HepG2 (cell line): ENCODE data around the gene NEDD4L. TPM values are rescaled to one million over a fixed set of nuclear protein-coding genes. Genes with fewer than 3 reads are reported as not detected.

ENCODE experiments used
- ATAC-seq: fragments of 200-7000 bp; cut with Tn5 transposase; 3 replicates; pipeline ENCODE4 v1.9.1; 2020; ENCODE audit warnings: mild to moderate bottlenecking, moderate library complexity
- BruUV-seq: library from RNA; stranded (reverse); fragments of 400-500 nt; replicated peaks from 2 replicates; lab custom pipeline; 2021; lab: Mats Ljungman, UMichigan
- CTCF ChIA-PET: fragments of 300-600 bp; formaldehyde crosslinking; extraction: SDS; loops from one replicate; lab custom pipeline; 2021; ENCODE audit warnings: low total read pairs, inconsistent platforms, low intra/inter-chr PET ratio; lab: Yijun Ruan, JAX
- POLR2A ChIA-PET: fragments of 350-600 bp; sonication (Branson Sonifier 250); formaldehyde crosslinking; loops from one replicate; lab custom pipeline; 2020; ENCODE audit warnings: antibody characterized with exemption, inconsistent platforms; lab: Yijun Ruan, JAX
- DNase-seq: peaks from one replicate; pipeline ENCODE4 v3.0.0-alpha.2; 2015; ENCODE audit warnings: low spot score
- FAIRE-seq: peaks from 3 replicates; lab custom pipeline; 2011; peaks lifted over from hg19 to GRCh38; lab: Jason Lieb, UNC
- H2AFZ ChIP-seq: one replicate; pipeline ENCODE4 v1.6.1; 2011; ENCODE audit warnings: low read length, inconsistent platforms
- H3K27ac ChIP-seq: fragments of 300-600 bp; 3 replicates; pipeline ENCODE4 v1.8.0; 2011; ENCODE audit warnings: mixed run types, mild to moderate bottlenecking, mixed read lengths, low read length, inconsistent platforms; ENCODE audit not compliant: insufficient read depth; ENCODE audit errors: extremely low read length
- H3K27me3 ChIP-seq, 2 experiments: fragments of 200-600 bp in 1 of 2; 2 replicates in 1 of 2; 3 replicates in 1 of 2; pipeline versions ENCODE4 v1.6.0 to v1.8.0; 2011; ENCODE audit warnings: low read length in 2 of 2, mild to moderate bottlenecking in 2 of 2, moderate library complexity in 2 of 2, inconsistent platforms in 1 of 2; ENCODE audit not compliant: insufficient read depth in 2 of 2, control insufficient read depth in 1 of 2
- H3K36me3 ChIP-seq, 2 experiments: fragments of 200-600 bp in 1 of 2; replicated peaks in 1 of 2; 2 replicates in 1 of 2; 3 replicates in 1 of 2; pipeline versions ENCODE4 v1.5.1 to v1.8.0; 2011; ENCODE audit warnings: low read length in 2 of 2, inconsistent platforms in 1 of 2; ENCODE audit not compliant: insufficient read depth in 2 of 2, control insufficient read depth in 1 of 2
- H3K4me1 ChIP-seq: 2 replicates; pipeline ENCODE4 v1.5.1; 2012; ENCODE audit warnings: low read length, inconsistent platforms; ENCODE audit not compliant: insufficient read depth
- H3K4me2 ChIP-seq: 2 replicates; pipeline ENCODE4 v1.6.0; 2011; ENCODE audit warnings: low read depth, low read length, inconsistent platforms
- H3K4me3 ChIP-seq, 3 experiments: fragments of 200-600 bp in 1 of 3; sonication (generic), shearing (Covaris generic) in 1 of 3; replicated peaks in 1 of 3; 2 replicates each; pipeline ENCODE4 v1.5.1; 2011 to 2016; ENCODE audit warnings: low read length in 3 of 3, inconsistent platforms in 2 of 3, low read depth in 2 of 3, mild to moderate bottlenecking in 2 of 3, control low read depth in 1 of 3, mixed read lengths in 1 of 3; ENCODE audit not compliant: insufficient read depth in 1 of 3
- H3K79me2 ChIP-seq: one replicate; pipeline ENCODE4 v1.6.1; 2011; ENCODE audit warnings: low read length, inconsistent platforms; ENCODE audit not compliant: insufficient read depth
- H3K9ac ChIP-seq: 2 replicates; pipeline ENCODE4 v1.6.0; 2011; ENCODE audit warnings: mild to moderate bottlenecking, low read depth, low read length, inconsistent platforms; ENCODE audit not compliant: insufficient read depth
- H3K9me3 ChIP-seq: 2 replicates; pipeline ENCODE4 v1.5.1; 2012; ENCODE audit warnings: mild to moderate bottlenecking, low read length
- H4K20me1 ChIP-seq: 2 replicates; pipeline ENCODE4 v1.6.0; 2011; ENCODE audit warnings: inconsistent platforms, mild to moderate bottlenecking, low read length, moderate library complexity; ENCODE audit not compliant: insufficient read depth
- FOSL2 ChIP-seq: sonication (generic); formaldehyde crosslinking; IDR thresholded peaks from 2 replicates; pipeline ENCODE4 v1.4.0; 2020; ENCODE audit warnings: missing genetic modification reagents
- HBP1 ChIP-seq: IDR thresholded peaks from 2 replicates; pipeline ENCODE4 v1.6.1; 2016; ENCODE audit warnings: low read depth, control low read depth
- KAT7 ChIP-seq: IDR thresholded peaks from 2 replicates; pipeline ENCODE4 v1.6.1; 2018; ENCODE audit warnings: borderline replicate concordance, missing compliant biosample characterization
- KAT8 ChIP-seq: IDR thresholded peaks from 2 replicates; pipeline ENCODE4 v1.6.1; 2016; ENCODE audit warnings: missing genetic modification reagents, missing compliant biosample characterization
- KDM6A ChIP-seq: IDR thresholded peaks from 2 replicates; pipeline ENCODE4 v1.6.1; 2016; ENCODE audit warnings: low read depth
- KLF9 ChIP-seq: IDR thresholded peaks from 2 replicates; pipeline ENCODE4 v1.6.1; 2016; ENCODE audit warnings: low read depth
- LBX2 ChIP-seq: sonication (generic); formaldehyde crosslinking; IDR thresholded peaks from 2 replicates; pipeline ENCODE4 v1.5.0; 2020; ENCODE audit warnings: missing genetic modification reagents, mild to moderate bottlenecking, borderline replicate concordance
- MAZ ChIP-seq, 2 experiments: sonication (generic) in 1 of 2; formaldehyde crosslinking in 1 of 2; IDR thresholded peaks; 2 replicates each; pipeline versions ENCODE4 v1.5.0 to v1.6.1; 2012 to 2020; ENCODE audit warnings: low read depth in 2 of 2, mild to moderate bottlenecking in 2 of 2, borderline replicate concordance in 1 of 2, improper control_type of control experiment in 1 of 2, low read length in 1 of 2, missing genetic modification reagents in 1 of 2, moderate library complexity in 1 of 2
- MZF1 ChIP-seq: sonication (generic); formaldehyde crosslinking; IDR thresholded peaks from 2 replicates; pipeline ENCODE4 v1.8.1; 2023; ENCODE audit warnings: mild to moderate bottlenecking, missing genetic modification reagents, borderline replicate concordance
- RBM22 ChIP-seq: fragments of 200-400 bp; formaldehyde crosslinking; optimal IDR thresholded peaks from 2 replicates; pipeline ENCODE3; 2017; ENCODE audit warnings: mild to moderate bottlenecking, low read length, moderate library complexity
- SRY ChIP-seq: sonication (generic); formaldehyde crosslinking; IDR thresholded peaks from 2 replicates; pipeline ENCODE4 v1.8.0; 2022; ENCODE audit warnings: mild to moderate bottlenecking, missing genetic modification reagents
- THAP11 ChIP-seq: IDR thresholded peaks from 2 replicates; pipeline ENCODE4 v1.6.1; 2016; ENCODE audit warnings: missing biosample characterization, missing genetic modification reagents
- ZBTB37 ChIP-seq: sonication (generic); formaldehyde crosslinking; IDR thresholded peaks from 2 replicates; pipeline ENCODE4 v1.4.0; 2020; ENCODE audit warnings: mild to moderate bottlenecking, missing genetic modification reagents
- ZBTB8A ChIP-seq: sonication (generic); formaldehyde crosslinking; IDR thresholded peaks from 2 replicates; pipeline ENCODE4 v1.4.0; 2020; ENCODE audit warnings: mild to moderate bottlenecking, low read depth, missing genetic modification reagents, borderline replicate concordance
- ZNF775 ChIP-seq: sonication (generic); formaldehyde crosslinking; IDR thresholded peaks from 2 replicates; pipeline ENCODE4 v1.4.0; 2020; ENCODE audit warnings: missing genetic modification reagents, mild to moderate bottlenecking, moderate library complexity, borderline replicate concordance
- WGBS: methylation state at CpG from one replicate; pipeline ENCODE4 v1.1.6; 2017; ENCODE audit warnings: low lambda C conversion rate; 5-methylcytosine and 5-hydroxymethylcytosine counted together
- in situ Hi-C: cut with HindIII; loops from 2 replicates; pipeline ENCODE4 v1.10.0; 2017; ENCODE audit warnings: low pct_unique_long_range_greater_than_20kb; ENCODE audit not compliant: extremely low pct_ligation_motif_present
- intact Hi-C: fragments of 100-400 bp; cut with micrococcal nuclease; formaldehyde crosslinking; loops from one replicate; pipeline ENCODE4 v1.10.0; 2022; ENCODE audit not compliant: unreplicated experiment
- polyA plus RNA-seq, 8 experiments: library from polyadenylated mRNA; depleted of rRNA in 3 of 8; stranded (reverse) in 7 of 8; unstranded in 1 of 8; fragments of >200 nt; fragmentation: Illumina TruSeq in 4 of 8; extraction: Trizol in 4 of 8; gene quantifications; 2 replicates each; pipeline versions ENCODE4 v1.2.1 to v1.2.3, GENCODE V29; 2011 to 2016; ENCODE audit warnings: low read depth in 4 of 8, missing spikeins in 1 of 8, mixed read lengths in 1 of 8; ENCODE audit not compliant: insufficient read depth in 1 of 8
- total RNA-seq, 5 experiments: library from RNA; depleted of rRNA; stranded (reverse); fragments of >200 nt; fragmentation: Illumina TruSeq; extraction: Trizol; gene quantifications; 2 replicates each; pipeline ENCODE4 v1.2.3, GENCODE V29; 2016; ENCODE audit warnings: low read depth in 1 of 5

The NEDD4L gene
- total and polyA plus RNA-seq, 2 of the 13 experiments (the other 11 are each of a cell fraction or from before 2014, with no cell fraction given) = 168 to 390 TPM

DNA sequence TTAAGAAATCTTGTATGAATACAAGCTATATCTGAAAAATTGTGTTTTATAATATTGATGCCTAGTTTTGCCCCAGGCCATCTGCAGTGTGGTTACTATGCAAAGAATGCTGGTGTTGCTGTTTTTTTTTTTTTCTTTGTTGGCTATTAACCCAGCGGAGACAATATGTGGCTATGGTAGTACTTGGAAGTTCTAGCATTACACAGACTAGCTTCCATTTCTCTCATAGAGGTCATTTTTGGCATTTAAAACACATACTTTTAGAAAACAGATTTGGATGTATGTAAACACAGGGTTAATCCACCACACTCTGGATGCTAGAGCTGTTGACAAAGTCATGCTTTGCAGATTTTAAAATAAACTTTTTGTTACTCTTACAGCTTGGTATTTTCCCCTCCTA, 209.8 kb downstream of the NEDD4L start (continued):
- TF ChIP-seq MAZ (IDR thresholded peaks at IDR 0.05; ENCODE audit: borderline replicate concordance, low read depth, low read length) (no peak), MAZ (CRISPR knock-in tag; IDR thresholded peaks at IDR 0.05; ENCODE audit: low read depth) (no peak), KLF9 (no peak), ZNF775 (CRISPR knock-in tag) (no peak), ZBTB8A (CRISPR knock-in tag) (no peak), SRY (no peak), LBX2 (no peak), KDM6A (CRISPR knock-in tag) (no peak)

- no peaks in the 10 kb centered on the region for H3K27me3 ChIP-seq
- ChIA-PET POLR2A (no interaction called here), CTCF (no interaction called here)
- H2AFZ ChIP-seq = no peak overlapping the region
- no peaks in the 10 kb centered on the region for H3K9me3 ChIP-seq
- no peak overlapping the region for H3K4me3 ChIP-seq
- in situ Hi-C loops = no loop called here
- no peak for DNase-seq
- no peak for ATAC-seq
- peaks cover 9 to 28% of the 10 kb centered on the region in 2 experiments; a peak in 3 of 5 replicates for H3K36me3 ChIP-seq
- no peak overlapping the region for H3K9ac ChIP-seq
- H3K27ac ChIP-seq = no peak overlapping the region
- 0 out of 2 replicates have a peak, but pooled peaks cover 3% of the 10 kb centered on the region for H4K20me1 ChIP-seq
- intact Hi-C loops = no loop called here
- WGBS = over 99% methylated on average over 14 of the region's 17 CpGs
- FAIRE-seq = no peak
- no peak overlapping the region for H3K4me2 ChIP-seq
- peaks cover 20% of the 10 kb centered on the region; the same call in 1 of the 2 replicates for H3K4me1 ChIP-seq
- no TSS peak for BruUV-seq
- peaks cover 18% of the 10 kb centered on the region for H3K79me2 ChIP-seq
- TF ChIP-seq THAP11 (CRISPR knock-in tag) (no peak), FOSL2 (CRISPR knock-in tag) (no peak), KAT7 (no peak), ZBTB37 (CRISPR knock-in tag) (no peak), HBP1 (CRISPR knock-in tag) (no peak), KAT8 (CRISPR knock-in tag) (no peak), MZF1 (CRISPR knock-in tag) (no peak), RBM22 (peak; percentile 57)
Observed at GRCh38 chr18:58254873-58255511, 211.0 kb downstream of the NEDD4L start.
